GM12873 (cell line): ENCODE results near the gene FRMPD1.

ENCODE experiments used
- CTCF ChIP-seq: IDR thresholded peaks from 2 replicates; pipeline ENCODE4 v1.5.1; 2012; ENCODE audit warnings: low read depth, mild to moderate bottlenecking, moderate library complexity, low read length, control low read depth; ENCODE audit not compliant: insufficient read depth; ENCODE audit errors: missing control alignments

The FRMPD1 gene

GRCh38 chr9:37652261-37652660 is 1.5 kb downstream of the FRMPD1 start:
- TF ChIP-seq CTCF: no peak

- no peak for TF ChIP-seq CTCF
Measured at GRCh38 chr9:37653385-37653784, 2.6 kb downstream of the FRMPD1 start.

- TF ChIP-seq CTCF: no peak
Measured at GRCh38 chr9:37656936-37657335, 6.2 kb downstream of the FRMPD1 start.

GRCh38 chr9:37660691-37661090 is 9.9 kb downstream of the FRMPD1 start:
- no peak for TF ChIP-seq CTCF

GRCh38 chr9:37663926-37664325 is 13.2 kb downstream of the FRMPD1 start:
- TF ChIP-seq CTCF: no peak

GRCh38 chr9:37667706-37668105 is 17.0 kb downstream of the FRMPD1 start:
- TF ChIP-seq CTCF: no peak

GRCh38 chr9:37668116-37668601 is 17.4 kb downstream of the FRMPD1 start:
- no peak for TF ChIP-seq CTCF
